GM19397 (cell line): ENCODE results near the gene SYTL1.
A peak's percentile ranks its signal among the peaks of the same experiment; 100 is the strongest.

ENCODE experiments used
- ATAC-seq: cut with Tn5 transposase; IDR thresholded peaks from one replicate; pipeline ENCODE4 v1.9.1; 2021; ENCODE audit warnings: mild to moderate bottlenecking, moderate library complexity; ENCODE audit not compliant: unreplicated experiment

The SYTL1 gene, protein sequence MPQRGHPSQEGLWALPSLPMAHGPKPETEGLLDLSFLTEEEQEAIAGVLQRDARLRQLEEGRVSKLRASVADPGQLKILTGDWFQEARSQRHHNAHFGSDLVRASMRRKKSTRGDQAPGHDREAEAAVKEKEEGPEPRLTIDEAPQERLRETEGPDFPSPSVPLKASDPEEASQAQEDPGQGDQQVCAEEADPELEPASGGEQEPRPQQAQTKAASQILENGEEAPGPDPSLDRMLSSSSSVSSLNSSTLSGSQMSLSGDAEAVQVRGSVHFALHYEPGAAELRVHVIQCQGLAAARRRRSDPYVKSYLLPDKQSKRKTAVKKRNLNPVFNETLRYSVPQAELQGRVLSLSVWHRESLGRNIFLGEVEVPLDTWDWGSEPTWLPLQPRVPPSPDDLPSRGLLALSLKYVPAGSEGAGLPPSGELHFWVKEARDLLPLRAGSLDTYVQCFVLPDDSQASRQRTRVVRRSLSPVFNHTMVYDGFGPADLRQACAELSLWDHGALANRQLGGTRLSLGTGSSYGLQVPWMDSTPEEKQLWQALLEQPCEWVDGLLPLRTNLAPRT

DNA sequence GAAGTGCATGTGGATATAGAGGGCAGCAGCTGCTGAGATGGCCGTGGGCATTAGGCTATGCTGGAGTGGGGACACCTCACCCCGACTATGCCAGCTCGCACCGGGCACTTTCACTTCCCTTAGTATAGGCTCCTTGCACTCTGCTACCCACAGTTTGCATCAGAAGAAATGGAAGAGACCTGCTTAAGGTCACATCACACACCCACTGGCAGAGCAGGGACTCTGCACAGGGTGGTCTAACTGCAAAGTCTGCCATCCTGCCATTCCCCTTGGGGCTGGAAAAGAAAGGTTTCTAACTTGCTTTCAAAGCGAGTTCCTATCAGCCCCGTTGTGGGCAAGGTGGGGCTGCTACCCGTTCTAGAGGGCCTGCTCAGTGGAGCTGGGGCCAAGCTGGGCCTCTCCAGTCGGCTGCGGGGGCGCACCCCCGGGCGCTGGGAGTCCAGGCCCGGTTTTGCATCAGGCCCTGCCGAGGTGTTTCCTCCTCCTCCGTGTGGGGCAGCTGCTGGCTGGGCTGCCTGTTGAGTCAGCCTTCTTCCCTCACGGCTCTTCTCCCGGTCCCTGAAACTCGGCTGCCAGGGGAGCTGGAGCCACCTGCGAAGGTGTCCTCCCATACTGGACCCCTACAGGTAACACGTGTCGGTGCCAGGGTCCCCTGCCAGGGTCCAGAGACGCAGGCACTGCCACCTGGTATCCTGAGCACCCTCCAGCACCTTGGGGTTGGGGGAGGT, at the start of gene SYTL1:
Gene SYTL1, plus strand, starts transcription at position 498 of the 728 bp plus-strand sequence. CDS start 3,313 bp downstream, outside the sequence.
- peak; percentile 48 for ATAC-seq

DNA sequence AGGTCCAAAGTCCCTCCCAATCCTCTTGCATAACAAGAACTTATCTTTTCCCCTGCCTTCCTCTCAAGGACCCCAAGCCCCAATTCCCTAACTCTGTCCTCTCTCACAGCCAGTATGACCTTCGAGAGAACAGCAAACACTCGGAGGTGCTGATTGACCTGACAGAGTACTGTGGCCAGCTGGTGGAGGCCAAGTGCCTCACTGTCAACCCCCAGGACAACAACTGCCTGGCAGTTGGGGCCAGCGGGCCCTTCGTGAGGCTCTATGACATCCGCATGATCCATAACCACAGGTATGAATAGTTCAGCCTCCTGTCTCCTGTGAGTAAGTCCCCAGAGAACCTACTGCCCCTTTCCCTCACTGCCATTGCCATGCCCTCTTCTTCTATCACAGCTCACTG, 49.7 kb upstream of the SYTL1 start:
- ATAC-seq, result no peak

DNA sequence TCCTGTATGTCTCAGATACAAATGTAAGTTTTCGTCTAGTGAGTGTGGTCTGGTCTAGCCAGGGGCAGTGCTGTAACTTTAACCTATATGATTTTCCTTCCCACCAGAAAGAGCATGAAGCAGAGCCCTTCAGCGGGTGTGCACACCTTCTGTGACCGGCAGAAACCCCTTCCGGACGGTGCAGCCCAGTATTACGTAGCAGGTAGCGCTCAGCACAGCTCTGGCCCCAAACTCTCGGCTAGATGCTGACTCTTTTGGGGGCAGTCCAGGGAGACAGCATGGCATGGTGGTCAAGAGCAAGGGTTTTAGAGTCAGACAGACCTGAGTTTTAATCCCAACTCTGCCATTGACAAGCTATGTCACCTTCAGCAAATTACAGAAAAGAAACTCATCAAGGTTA, 47.9 kb upstream of the SYTL1 start:
- ATAC-seq, result no peak

DNA sequence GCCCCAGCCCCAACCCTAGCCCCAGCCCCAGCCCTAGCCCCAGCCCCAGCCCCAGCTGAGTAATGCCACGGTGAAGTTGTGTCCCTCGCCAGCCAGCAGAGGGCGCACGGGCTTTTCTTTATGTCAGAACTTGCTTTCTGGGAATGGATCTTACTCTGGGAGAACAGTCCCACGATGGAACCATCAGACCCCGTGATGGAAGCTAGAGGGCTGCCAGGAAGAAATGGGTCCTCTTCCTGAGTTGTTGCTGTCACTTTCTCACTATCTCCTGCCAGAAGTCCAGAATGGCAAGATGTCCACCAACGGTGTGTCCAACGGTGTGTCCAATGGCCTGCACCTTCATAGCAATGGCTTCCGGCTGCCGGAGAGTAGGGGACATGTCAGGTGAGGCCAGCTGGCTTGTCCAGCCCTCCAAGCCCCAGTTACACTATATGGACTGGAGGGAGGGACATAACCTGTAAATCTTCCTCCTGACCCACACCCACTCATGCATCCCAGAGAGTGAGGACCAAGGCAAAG, 45.0 kb upstream of the SYTL1 start:
- no peak for ATAC-seq

DNA sequence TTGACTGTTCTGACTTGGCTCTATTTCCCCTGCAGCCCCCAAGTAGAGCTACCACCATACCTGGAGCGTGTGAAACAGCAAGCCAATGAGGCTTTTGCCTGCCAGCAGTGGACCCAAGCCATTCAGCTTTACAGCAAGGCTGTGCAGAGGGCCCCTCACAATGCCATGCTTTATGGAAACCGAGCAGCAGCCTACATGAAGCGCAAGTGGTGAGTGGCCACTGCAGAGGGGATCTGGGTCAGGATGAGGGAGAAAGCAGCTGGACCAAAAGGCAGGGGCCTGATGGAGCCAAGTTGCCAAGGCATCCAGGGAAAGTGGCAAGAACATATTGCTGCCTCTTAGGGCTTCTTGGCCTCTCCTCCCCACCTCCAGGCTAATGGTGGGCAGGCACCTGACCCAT, 43.9 kb upstream of the SYTL1 start:
- no peak for ATAC-seq

DNA sequence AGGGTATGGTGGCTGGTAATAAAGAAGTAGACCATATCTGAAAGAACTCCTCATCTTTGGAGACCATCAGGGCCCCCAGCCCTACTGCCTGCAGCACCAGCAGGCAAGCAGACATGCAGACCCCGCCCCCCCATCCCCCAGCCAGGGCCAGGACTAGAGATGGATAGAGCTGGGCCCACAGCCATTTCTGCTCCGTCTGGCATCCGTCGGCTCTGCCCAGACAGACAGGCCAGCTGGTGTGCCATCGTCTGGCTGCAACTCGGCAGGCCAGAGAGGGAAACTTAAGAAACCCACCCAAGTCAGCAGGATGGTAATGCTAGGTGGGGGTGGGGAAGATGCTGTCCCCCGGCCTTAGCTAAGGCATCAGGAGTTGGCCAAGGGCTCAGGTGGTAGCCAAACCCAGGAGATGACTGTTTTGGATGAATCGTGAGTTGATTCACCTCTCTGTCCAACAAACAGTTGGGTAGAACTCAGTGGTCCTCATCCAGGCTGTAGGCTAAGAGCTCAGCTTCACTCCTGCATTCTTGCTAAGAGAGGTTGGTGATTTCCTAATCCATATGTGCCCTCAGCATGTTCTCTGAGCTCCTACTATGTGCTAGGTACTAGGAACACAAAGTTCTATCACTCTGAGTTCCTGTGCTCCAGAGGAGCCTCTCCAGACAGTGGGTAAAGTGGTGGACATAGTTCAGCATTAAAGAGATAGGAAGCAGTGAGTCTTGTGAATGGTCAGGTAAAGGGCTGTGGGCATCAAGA, 43.0 kb upstream of the SYTL1 start:
- ATAC-seq, result no peak

DNA sequence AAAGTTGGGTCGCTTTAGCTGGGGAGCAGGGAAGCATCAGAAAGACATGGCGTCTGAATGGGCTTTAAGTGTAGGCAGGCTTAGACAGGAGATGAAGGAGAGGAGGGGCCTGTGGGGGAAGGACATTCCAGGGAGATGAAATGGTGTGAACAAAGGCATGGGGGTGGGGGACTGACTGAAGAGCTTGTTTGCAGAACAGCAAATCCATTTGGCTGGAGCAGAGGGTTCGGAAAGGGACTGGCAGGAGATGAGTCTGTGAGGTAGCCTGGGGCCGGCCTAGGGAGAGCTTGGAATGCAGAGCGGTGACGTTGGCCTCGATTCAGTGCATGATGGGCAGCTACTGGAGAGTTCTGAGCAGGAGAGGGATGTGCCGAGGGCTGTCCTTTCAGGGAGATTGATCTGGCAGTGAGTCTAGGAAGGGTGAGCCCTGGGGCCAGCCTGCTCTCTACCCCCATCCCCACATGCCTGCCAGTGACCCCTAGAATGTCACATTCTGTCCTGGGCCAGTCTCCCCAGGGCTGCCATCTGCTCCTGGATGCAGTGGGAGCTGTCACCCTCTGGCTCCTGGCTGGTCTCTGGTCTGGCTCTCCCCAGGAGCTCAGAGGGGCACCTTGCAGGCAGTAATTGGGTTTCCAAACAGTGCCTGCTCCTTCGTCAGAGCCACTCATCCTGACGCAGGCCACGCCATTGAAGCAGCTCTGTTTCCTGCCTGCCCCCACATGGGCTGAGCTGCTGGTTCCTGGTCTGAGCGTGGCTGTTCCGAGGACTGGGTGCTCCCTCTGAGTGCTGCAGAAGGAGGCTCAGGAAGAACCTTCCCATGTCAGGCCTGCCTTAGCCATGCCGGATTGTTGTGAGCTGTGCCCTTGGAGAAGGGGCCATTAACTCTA, 42.2 kb upstream of the SYTL1 start:
- no peak for ATAC-seq

DNA sequence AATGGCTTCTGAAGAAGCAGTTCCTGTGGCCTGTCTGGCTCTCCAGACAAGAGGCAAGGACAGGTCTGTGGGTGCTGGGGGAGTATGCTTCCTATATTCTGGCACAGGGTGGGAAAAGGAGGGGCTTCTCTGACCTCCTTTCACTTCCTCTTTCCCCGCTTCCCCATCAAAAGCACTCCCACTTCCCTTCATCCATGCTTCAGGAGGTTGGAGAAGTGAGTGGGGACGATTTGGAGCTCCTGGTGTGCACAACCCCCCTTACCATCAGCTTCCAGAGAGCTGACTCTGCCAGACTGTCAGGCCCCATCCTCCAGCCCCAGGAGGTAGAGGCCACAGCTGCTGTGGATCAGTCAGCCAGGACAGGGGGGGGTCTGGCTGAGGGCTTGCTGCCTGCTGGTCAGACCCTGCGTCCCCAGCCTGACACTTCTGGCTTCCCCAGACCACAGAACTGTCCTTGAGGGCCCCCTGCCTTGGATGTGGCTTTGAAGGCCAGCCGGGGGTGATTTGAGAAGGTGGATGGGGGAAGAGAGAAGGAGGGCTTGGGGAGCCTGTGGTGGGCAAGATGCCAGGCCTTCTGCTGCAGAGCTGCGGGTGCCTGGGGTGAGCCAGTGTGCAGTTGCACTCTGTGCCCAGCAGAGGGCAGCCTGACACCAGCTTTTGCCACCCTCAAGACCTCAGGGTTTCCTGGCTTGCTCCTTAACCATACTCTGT, 41.3 kb upstream of the SYTL1 start:
- no peak for ATAC-seq

DNA sequence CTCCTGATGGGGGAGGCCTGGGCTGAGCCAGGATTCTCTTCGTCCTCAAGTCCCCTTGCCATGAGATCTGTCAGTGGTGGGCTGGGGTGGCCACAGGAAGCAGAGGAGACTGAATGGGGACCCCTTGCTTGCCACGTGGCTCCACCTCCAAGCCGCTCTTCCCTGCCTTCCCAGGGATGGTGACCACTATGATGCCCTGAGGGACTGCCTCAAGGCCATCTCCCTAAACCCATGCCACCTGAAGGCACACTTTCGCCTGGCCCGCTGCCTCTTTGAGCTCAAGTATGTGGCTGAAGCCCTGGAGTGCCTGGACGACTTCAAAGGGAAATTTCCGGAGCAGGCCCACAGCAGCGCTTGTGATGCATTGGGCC, 40.8 kb upstream of the SYTL1 start:
- ATAC-seq, result no peak

DNA sequence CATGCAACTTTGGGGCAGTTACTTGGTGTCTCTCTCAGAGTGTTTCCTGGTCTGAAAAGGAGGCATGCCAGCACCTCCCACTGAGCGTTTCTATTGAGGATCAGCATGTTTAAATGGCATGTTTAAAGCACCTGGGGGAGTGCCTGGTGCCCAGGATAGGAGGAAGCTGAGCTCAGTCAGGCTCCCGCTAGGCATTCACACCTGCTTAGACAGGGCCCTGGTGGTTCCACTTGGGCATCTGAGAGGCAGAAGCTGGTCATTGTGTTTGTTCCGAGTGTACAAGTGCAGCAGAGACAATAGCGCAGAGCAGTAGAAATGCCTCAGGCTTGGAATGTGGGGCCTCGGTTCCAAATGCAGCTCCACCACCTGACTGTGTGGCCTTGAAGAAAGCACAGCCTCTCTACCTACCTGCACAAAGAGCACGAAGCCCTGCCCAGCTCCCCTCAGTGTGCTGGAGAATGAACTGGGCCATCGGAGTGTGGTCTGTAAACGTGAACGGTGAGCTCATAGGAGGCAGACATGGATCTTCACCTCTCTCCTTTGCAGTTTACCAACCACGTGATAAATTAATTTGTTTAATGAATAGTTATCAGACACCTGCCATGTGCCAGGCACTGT, 40.1 kb upstream of the SYTL1 start:
- no peak for ATAC-seq

DNA sequence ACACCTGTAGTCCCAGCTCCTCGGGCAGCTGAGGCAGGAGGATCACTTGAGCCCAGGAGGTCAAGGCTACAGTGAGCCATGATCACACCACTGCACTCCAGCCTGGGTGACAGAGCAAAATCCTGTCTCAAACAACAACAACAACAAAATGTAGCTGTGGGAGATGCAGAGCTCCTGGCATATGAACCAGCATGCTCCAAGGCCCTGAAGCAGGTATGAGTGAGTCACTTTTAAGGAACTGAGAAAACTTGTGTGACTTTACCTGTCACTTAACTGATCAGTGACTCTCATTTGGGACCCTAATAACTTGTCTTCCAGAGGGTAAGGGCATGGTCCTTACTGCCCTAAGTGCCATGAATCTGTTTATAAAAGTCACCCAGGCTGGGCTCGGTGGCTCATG, 39.2 kb upstream of the SYTL1 start:
- no peak for ATAC-seq

DNA sequence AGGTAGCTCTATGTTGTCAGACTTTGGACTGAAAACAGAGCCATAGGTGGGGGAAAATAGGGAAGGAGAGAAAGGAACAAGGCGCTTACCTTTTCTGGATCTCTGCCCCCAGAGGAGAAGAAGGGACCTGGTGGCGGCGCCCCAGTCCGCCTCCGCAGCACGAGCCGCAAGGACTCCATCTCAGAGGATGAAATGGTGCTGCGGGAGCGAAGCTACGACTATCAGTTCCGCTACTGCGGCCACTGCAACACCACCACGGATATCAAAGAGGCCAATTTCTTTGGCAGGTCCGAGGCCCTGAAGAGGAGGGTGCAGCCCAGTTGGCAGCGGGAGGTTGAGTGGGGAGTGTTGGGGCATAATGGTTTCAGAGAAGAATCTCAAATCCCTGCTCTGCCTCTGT, 38.3 kb upstream of the SYTL1 start:
- no peak for ATAC-seq

DNA sequence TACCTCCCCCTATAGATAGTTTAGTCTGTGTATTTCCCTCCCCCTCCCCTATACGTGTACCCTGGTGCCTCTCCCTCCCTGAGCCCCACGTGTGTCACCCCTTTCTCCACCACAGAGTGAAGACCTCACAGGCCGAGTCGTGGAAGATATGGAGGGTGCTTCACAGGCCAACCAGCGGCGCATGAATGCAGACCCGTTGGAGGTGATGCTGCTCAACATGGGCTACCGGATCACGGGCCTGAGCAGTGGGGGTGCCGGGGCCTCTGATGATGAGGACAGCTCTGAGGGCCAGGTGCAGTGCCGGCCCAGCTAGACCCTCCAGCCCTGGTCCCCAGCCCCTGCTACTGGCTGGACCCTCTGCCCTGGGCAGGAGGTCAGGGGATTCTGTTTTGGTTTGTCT, 35.8 kb upstream of the SYTL1 start:
- ATAC-seq, result no peak

DNA sequence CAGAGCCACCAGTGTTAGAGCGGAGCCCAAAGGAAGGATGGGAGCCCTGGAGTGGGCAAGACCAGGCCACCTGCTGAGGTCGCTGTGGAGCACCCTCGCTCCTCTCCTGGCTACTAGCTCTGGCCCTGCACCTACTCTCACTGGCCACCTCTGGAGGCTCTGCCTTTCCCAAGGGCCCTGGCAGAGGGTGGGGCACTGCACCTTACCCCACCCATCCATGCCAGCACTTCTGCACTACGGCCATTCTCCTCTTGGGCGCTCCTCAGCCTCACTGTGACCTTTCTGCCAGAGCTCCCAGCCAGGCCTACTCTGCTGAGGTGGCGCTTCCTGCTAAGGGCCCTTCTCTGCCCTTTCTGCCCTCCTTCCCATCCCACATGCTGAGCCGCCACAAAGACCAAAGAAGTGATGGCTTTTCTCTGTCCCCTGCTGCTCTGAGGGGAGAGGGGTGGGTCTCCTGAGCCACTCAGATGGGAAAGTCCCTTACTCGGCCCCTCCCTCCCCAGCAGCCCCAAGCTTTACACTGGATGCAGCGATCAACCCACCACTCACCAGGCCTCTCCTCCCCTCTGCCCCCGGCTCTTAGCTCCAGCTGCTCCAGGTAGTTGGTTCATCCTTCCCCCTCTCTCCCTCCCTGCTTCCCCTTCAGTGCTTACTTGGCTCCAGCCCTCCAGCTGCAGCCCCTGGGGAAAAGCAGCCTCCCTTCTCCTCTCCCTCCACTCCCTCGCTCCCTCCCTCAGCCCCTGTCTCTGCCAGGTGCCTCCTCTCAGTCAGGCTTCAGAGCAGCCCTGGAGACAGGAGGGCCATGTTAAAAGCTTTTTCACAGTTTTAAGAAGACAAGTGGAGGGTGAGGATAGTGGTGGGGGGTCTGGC, 34.7 kb upstream of the SYTL1 start:
- no peak for ATAC-seq

DNA sequence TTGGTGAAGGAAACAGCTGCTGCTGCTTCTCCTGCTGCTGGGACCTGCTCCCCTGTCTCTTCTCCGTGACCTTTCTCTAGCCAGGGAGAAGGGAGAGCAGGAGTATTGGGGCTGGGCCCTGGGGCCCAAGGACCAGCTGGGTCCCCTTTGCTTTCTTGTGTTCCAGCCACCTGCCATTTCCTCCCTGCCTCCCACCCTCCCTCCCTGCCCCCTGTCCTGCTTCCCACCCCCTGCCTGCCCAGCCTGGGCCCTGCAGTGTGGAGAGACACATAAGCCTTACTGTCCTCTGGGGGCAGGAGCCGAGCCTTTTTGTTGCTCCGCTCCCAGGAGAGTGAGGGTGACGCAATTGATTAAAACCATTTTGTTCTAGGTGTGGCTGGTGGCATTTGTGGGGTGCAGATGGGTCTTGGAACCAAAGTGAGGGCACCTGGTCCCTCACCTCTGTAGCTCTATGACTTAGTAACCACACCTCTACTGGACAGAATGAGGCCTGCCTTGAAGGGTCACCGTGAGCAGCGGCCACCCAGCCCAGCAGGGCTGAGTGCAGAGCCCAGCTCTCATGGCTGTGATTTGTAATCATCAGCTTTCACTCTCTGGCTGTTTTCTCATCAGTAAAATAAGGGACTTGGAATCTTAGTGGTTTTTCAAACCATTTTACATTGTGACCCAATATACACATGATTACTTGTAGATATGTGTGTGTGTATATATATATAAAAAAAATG, 33.8 kb upstream of the SYTL1 start:
- ATAC-seq, result no peak

DNA sequence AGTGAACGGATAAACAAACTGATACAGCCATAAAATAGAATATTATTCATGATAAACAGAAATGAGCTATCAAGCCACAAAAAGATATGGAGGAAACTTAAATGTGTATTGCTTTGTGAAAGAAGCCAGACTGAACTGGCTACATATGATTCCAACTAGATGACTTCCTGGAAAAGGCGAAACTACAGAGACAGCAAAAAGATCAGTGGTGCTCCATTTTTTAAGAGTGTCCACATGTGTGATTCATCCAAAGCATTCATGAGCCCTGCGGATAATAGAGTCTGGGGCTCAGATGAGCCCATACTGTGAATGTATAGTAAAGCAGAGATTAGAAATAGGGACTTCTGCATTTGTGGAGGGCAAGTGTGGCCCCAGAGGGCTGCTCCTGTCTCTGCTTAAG, 27.7 kb upstream of the SYTL1 start:
- no peak for ATAC-seq

DNA sequence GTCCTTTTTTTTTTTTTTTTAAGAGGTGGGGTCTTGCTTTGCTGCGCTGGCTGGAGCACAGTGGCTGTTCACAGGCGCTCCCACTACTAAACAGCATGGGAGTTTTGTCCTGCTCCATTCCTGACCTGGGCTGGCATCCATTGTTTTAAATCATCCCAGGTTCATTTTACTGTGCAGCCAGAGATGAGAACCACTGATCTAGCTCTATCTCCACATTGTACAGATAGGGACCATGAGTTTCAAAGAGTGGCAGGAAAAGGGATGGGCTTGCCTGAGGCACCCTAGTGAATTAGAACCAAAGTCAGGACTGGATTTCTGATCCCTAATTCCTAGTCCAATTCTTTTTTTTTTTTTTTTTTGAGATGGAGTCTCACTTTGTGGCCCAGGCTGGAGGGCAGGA, 27.1 kb upstream of the SYTL1 start:
- no peak for ATAC-seq

DNA sequence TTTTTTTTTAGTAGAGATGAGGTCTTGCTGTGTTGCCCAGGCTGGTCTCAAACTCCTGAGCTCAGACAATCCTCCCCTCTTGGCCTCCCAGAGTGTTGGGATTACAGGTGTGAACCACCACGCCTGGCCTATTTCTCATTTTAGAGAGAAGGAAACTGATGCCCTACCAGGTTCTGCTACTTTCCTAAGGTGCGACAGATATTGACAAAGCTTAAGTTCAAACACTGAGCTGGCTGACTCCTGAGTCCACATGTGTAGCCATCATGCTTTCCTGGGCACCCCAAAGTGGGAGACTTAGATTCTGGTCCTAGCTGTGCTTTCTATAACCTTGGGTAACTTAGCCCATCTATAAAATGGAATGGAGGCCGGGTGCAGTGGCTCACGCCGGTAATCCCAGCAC, 25.0 kb upstream of the SYTL1 start:
- ATAC-seq, result no peak
